ACHN (cell line): ENCODE results near the gene SPATA1.
"Not testable (repeated sequence)": the region's sequence is repeated elsewhere in the genome, so short reads cannot be mapped to it uniquely, and the experiment has no call there.

Experiments
- DNase-seq: peaks from one replicate; pipeline ENCODE4 v3.0.0-alpha.2; 2015
- in situ Hi-C: cut with HindIII; loops from 2 replicates; pipeline ENCODE4 v1.10.0; 2017; ENCODE audit warnings: low sequenced_read_pairs, low pct_ligation_motif_present, low pct_unique_long_range_greater_than_20kb

Gene SPATA1

DNA sequence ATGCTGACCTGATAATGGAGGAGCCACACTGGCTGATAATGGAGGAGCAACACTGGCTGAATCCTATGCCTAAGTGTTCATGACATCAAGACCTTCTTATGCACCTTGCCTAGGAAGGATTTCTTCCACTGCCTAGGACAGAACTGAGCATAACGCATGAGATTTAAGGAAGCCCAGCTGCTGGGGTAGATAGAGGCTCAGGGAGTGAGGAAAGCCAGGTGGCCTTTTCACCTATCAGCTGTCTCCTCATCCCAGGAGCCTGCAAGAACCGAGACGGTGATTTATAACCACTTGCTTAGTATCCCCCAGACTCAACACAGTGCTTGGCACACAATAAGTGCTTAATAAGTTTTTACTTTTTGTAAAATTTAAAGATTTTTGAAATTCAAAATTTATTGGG is 75.5 kb downstream of the SPATA1 start:
- DNase-seq: no peak
- in situ Hi-C loops: no loop called here

- DNase-seq: no peak
Measured at GRCh38 chr1:84582802-84583587, 76.8 kb downstream of the SPATA1 start.

DNA sequence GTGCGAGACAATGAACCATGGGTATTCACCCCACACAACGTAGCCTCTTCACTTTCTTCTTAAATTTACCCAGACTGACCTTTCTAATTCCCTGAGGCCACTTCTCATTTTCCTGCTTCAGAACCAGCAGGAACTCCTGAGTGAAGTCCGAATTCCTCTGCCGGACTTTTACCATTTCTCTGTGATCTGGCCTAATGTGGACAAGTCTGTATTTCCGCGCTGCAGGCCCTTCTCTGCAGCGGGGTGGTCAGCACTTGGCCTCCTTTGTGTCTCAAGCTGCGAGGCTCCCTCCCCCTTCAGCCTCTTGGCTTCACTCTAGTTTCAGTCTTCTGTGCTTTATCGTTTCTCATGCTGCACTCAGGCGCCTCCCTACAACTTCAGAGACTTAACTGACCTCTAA is 77.5 kb downstream of the SPATA1 start:
- in situ Hi-C loops: no loop called here
- no peak for DNase-seq

More at GRCh38 chr1:84582802-84583587, 76.8 kb downstream of the SPATA1 start:
- in situ Hi-C loops: no loop called here

DNA sequence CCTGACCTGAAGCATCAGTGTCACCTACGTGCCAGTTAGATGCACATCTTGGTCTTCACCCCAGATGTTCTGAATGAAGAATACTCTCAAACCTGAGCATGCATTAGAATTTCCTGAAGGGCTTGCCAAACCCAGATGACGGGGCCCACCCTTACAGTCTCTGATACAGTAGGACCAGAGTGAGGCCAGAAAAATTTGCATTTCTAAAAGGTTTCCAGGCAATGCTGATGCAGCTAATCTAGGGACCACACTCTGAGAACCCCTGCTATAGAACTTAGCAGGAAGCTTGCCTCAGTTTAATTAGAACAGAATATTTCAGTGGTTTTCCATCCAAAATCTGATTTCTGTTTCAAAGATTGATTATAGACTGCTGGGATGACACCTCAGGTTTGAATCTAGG is 77.9 kb downstream of the SPATA1 start:
- in situ Hi-C loops: no loop called here

DNA sequence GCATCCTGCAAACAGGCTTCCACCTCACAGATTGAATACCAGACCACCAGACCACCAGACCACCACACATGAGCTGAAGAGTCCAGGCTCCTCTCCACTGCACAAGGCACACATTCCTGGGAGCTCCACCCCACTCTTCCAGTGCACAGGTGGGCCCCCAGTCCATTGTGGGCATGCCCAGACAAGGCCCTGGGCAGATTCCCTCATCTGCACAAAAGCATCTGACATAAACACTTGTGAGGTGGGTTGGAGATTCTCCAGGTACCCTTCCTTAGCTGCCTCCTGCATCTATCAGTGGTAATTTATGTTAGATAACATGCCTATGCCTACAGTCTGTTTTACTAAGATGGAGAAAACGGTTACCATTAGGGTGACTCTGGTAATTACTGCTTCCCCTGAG is 79.6 kb downstream of the SPATA1 start:
- DNase-seq: no peak
- in situ Hi-C loops: no loop called here

More for the DNA sequence above, 77.9 kb downstream of the SPATA1 start:
- DNase-seq: no peak

- in situ Hi-C loops: no loop called here
- DNase-seq: no peak
Measured at GRCh38 chr1:84587099-84587498, 80.9 kb downstream of the SPATA1 start.

DNA sequence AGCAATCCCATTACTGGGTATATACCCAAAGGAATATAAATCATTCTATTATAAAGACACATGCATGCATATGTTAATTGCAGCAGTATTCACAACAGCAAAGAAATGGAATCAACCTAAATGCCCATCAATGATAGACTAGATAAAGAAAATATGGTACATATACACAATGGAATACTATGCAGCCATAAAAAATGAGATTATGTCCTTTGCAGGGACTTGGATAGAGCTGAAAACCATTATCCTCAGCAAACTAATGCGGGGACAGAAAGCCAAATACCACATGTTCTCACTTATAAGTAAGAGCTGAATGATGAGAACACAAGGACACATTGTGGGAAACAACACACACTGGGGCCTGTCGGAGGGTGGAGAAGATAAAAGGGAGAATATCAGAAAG is 88.8 kb downstream of the SPATA1 start:
- in situ Hi-C loops: not testable (repeated sequence)

DNA sequence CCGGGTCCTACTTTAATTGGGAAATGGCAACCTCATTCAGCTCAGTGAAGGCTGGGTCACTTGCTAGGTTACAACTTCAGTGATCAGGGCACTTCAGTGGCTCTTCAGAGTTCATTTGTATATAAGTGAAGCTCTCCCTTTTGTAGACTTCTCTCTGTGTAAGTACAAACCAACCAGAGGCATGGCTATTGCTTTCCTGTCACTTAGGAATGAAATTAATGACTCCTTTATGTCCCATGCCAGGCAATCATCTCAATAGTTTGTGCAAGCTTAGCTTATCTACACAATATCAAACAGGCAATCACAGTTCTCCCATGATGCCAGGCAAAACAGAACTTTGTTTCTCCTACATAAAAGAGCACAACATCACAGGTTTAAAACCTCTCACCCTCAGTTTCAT is 90.8 kb downstream of the SPATA1 start:
- in situ Hi-C loops: no loop called here

More for the DNA sequence above, 88.8 kb downstream of the SPATA1 start:
- DNase-seq: not testable (repeated sequence)

DNA sequence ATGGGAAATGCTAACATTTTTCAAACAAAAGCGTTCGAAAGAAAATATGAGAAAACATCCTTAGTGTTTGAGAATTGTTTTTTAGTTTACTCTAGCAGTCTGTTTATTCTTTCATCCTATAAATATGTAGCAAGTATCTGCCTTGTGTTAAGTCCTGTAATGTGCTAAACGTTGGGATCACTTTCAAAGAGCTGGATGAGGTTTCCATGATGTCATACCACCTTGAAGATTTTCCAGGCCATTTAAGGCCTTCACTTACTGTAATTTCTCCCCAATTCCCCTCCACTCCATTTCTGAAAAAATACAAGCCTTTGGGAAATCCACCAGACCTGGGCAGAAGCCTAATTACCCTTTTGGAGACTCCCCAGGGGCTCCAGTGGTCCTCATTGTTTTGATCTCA is 92.2 kb downstream of the SPATA1 start:
- DNase-seq: no peak
- in situ Hi-C loops: no loop called here

More for the DNA sequence above, 90.8 kb downstream of the SPATA1 start:
- DNase-seq: no peak

GRCh38 chr1:84598846-84599741 is 92.9 kb downstream of the SPATA1 start:
- in situ Hi-C loops: no loop called here
- no peak for DNase-seq

GRCh38 chr1:84600796-84601195 is 94.6 kb downstream of the SPATA1 start:
- no peak for DNase-seq
- in situ Hi-C loops: no loop called here

DNA sequence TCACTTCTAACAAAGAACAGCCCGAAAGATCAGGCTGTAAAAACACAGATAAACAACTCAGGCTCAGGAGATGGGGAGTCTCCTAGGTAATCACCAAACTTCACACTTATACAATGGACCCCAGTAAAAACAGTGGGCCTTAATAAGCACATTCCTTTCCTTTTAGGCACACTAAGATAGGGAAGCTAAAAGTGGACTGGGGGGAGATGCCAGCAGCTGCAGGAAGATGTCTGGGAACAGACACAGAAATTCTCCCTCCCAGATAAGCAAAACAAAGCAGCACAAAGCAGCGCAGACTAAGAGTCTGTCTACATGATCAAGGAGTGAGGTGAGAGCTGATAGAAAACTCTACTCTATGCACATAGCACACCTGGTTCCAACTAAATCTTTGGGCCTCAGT is 97.0 kb downstream of the SPATA1 start:
- in situ Hi-C loops: no loop called here
- DNase-seq: no peak

DNA sequence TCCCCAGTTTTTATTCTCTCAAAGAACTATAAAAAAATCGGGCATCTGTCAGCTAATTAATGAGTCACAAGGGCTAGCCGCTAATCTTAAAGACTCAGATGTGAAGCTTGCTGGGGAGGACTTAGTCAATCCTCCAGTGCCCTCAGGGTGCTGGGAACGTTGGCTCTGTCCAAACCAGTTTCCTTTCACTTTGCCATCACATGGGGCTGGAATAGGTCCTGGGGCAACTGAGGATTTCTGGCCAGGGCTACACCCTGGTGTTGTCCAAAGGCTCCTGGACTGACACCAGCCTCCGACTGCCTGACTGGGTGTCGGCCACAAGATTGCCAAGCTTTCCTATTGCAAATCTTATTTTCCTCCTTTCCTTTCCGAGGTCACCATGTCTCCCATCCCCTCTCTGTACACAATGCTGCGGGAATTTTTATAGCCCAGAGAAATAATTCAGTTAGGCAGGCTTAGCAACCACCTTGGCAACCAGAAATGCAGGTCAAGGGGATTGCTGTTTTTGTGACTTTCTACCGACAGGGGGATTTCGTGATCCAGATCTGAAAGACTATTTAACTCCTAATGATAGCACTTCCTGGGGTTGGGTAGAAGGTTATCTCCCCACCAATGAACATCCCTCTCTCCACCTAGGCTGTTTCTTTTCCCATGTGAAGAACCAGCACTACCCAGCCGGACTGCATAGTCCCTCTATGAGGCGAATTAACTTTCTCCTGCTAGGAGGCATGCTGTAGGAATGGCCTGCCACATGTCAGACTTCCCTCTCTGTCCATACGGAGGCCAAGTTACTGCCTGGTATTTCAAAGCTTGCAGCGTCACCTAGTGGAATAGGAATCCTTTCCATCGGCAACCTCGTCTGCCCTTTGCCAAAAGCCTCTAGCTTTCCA is 98.0 kb downstream of the SPATA1 start:
- in situ Hi-C loops: no loop called here
- no peak for DNase-seq

DNA sequence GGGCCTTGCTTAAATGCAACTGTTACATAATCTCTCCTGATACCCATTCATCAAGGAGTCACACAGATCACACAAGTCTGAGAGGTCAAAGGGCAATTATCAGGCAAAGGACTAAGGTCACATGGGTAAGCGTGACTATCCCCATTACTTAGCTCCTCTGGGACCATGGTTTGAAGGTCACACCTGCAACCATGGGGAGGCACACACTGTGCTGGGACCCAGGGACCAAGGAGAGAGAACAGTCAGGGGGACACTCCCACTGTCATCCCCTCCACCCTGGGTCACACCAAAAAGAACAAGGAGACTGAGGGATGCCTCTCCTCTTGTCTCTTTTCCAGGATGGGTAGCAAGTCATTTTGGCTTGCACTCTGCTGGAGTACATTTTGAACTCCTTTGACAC is 99.0 kb downstream of the SPATA1 start:
- in situ Hi-C loops: no loop called here
- no peak for DNase-seq

GRCh38 chr1:84606977-84607376 is 100.8 kb downstream of the SPATA1 start:
- in situ Hi-C loops: no loop called here
- no peak for DNase-seq

DNA sequence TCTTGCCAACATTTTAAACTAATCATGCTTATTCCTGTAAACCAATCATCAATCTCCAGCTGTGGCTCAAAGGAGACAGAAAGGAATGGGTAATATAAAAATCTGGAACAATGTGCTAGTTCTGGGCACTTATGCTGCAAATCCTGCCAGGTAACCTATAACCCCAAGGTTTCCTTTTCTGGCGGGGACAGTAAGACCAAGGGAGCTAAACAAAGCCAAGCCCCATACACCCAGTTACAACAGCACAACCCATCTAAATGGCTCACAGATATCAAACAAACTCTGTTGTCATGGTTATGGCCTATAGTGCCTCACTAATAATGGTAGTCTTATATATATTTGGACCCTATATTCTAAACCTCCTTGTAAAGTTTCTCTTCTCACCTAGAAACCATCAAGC is 104.9 kb downstream of the SPATA1 start:
- in situ Hi-C loops: no loop called here

DNA sequence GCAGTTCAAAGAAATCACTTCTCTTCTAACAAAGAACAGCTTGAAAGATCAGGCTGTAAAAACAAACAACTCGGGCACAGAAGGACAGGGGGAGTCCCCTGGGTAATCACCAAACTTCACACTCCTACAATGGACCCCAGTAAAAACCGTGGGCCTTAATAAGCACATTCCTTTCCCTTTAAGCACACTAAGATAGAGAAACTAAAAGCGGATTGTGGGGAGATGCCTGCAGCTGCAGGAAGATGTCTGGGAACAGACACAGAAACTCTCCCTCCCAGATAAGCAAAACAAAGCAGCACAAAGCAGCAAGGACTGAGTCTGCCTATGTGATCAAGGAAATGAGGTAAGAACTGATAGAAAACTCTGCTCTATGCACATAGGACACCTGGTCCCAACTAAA is 105.6 kb downstream of the SPATA1 start:
- DNase-seq: no peak
- in situ Hi-C loops: no loop called here

More for the DNA sequence above, 104.9 kb downstream of the SPATA1 start:
- DNase-seq: no peak

- in situ Hi-C loops: no loop called here
- no peak for DNase-seq
Measured at GRCh38 chr1:84613026-84613425, 106.8 kb downstream of the SPATA1 start.

DNA sequence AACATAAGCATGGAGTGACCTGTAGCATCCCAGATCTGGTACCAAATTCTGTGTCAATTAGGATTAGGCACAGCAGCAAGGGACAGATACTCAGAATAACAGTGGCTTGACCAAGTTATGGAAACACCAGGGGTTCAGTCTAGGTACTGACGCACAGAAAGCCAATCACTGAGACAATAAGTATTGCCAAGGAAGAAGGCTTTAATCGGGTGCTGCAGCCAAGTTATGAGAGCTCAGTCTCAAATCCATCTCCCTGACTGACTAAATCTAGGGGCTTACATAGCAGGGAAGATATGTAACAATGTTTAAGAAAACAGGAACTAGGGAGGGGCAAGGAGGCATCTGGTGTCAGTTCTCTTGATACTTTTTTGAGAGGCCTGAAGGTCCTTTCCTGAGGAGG is 107.7 kb downstream of the SPATA1 start:
- in situ Hi-C loops: no loop called here
- no peak for DNase-seq
